ENCODE measurements around the gene SCFD2.
A peak's percentile ranks its signal among the peaks of the same experiment; 100 is the strongest.

Gene SCFD2

DNA sequence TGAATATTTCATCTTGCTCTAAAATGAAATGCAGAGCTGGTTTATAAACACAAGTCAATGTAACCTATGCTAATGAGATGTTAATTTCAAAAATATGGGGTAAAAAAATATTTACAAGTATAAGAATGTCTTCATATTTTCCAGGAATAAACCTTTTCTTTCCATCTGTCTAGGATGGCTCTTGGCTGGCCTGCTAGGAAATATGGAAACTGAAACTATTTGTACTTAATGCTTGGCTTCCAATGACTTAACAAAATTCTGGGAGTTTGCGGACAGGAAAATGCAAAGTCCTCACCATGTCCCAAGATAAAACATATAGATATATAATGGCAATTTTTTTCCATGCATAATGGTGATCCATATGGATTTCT is 168.1 kb downstream of the SCFD2 start:
- Mint-ChIP-seq H3K27ac (no peak overlapping the region), H3K4me1 (peaks cover 48% of the 10 kb centered on the region), H3K9me3 (no peaks in the 10 kb centered on the region), H3K36me3 (ENCODE audit: low read depth) (no peaks in the 10 kb centered on the region), H3K27me3 (ENCODE audit: low read depth, poor library complexity) (no peaks in the 10 kb centered on the region), H3K4me3 (no peak overlapping the region)
- DNase-seq: no peak
- TF ChIP-seq, protein P1, sequence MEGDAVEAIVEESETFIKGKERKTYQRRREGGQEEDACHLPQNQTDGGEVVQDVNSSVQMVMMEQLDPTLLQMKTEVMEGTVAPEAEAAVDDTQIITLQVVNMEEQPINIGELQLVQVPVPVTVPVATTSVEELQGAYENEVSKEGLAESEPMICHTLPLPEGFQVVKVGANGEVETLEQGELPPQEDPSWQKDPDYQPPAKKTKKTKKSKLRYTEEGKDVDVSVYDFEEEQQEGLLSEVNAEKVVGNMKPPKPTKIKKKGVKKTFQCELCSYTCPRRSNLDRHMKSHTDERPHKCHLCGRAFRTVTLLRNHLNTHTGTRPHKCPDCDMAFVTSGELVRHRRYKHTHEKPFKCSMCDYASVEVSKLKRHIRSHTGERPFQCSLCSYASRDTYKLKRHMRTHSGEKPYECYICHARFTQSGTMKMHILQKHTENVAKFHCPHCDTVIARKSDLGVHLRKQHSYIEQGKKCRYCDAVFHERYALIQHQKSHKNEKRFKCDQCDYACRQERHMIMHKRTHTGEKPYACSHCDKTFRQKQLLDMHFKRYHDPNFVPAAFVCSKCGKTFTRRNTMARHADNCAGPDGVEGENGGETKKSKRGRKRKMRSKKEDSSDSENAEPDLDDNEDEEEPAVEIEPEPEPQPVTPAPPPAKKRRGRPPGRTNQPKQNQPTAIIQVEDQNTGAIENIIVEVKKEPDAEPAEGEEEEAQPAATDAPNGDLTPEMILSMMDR (IDR thresholded peaks at IDR 0.05): no peak

DNA sequence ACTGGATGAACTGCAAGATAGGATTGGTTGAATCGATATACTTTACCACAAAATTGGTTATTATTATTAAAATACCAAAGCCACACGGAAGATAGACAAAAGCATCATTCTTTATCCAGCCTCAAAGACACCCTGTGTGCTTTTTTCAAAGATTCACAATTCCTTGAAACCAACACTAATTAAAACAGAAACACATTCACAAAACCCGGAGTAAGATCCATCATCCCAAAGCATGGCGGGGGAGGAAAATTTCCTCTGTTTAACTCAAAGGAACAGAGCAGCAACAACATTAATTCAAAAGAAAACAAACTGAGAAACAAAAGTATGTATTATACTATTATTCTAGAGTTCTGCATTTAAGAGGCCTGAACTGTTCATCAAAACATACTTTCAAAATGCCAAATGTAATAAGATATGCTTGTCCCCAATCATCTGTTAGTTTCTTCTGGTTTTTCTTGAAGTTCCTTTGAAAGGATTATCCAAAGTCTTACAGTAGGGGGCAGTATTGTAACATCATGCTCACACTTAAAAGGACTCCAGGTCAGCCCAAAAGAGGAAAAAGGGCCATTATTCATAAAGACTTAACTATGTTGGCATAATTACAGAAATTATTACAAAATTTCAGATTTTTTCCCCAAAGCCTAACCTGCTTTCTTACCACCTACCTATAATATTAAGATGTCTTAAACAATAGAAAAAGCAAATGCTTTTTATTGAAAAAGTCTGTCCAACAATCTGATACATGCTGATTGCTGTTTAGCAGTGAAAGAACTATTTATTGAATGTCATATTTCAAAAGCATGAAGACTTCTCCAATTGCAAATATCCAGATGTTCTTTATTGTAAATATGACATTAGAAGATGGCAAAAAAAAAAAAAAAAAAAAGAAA is 168.7 kb downstream of the SCFD2 start:
- DNase-seq: peak; percentile 13
- Mint-ChIP-seq H3K4me3 (peak overlapping the region; percentile 5), H3K27ac (no peak overlapping the region), H3K36me3 (ENCODE audit: low read depth) (no peaks in the 10 kb centered on the region), H3K4me1 (peaks cover 48% of the 10 kb centered on the region), H3K9me3 (no peaks in the 10 kb centered on the region), H3K27me3 (ENCODE audit: low read depth, poor library complexity) (no peaks in the 10 kb centered on the region)
- TF ChIP-seq, protein P1 (IDR thresholded peaks at IDR 0.05): peak; percentile 81

DNA sequence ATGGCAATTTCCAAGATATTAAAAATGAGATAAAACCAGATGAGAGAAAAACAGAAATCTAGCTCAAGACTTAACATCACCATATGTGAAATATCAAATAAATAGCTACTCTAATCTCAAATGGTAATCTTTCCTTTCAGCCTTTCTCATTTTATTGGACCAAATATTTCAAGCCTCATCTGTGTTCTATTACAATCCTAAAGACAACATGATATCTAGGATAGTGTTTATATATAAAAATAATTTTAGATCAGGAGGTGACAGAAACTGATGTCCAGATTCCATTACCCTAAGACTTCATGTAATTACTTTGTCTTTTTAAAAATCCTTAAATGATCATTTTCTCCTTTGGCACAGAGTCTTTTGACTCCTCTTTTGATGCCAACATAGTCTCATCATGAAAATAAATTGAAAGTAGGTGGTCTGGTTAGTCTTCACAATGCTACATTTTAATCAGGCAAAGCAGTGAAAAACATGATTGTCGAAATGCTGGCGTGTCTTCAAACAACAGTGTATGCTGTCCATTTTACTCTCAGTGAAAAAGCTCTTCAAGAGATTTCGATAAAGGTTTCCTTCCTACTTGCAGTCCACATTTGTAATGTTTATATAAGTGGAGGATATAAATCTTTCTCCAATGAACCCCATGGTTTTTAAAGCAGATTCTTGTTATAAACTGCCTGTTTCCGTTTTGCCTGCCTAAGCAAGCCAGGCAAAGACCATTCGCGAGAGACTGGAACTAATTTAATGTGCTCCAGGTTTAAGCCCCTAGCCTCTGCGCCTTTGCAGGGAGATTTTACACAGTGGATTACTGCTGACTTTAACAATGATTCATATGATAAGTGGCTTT is 169.8 kb downstream of the SCFD2 start:
- TF ChIP-seq, protein P1 (IDR thresholded peaks at IDR 0.05): no peak
- Mint-ChIP-seq H3K4me3 (peak overlapping the region; percentile 52), H3K4me1 (peaks cover 48% of the 10 kb centered on the region), H3K27ac (peak overlapping the region; percentile 91), H3K9me3 (no peaks in the 10 kb centered on the region), H3K27me3 (ENCODE audit: low read depth, poor library complexity) (no peaks in the 10 kb centered on the region), H3K36me3 (ENCODE audit: low read depth) (no peaks in the 10 kb centered on the region)
- peak; percentile 6 for DNase-seq

- TF ChIP-seq, protein P1 (IDR thresholded peaks at IDR 0.05): no peak
- no peak overlapping the region for H3K4me3 Mint-ChIP-seq
- DNase-seq: no peak
- H3K9me3 Mint-ChIP-seq: no peaks in the 10 kb centered on the region
- peaks cover 47% of the 10 kb centered on the region for H3K4me1 Mint-ChIP-seq
- H3K27ac Mint-ChIP-seq: no peak overlapping the region
- H3K36me3 Mint-ChIP-seq (ENCODE audit: low read depth): no peaks in the 10 kb centered on the region
- H3K27me3 Mint-ChIP-seq (ENCODE audit: low read depth, poor library complexity): no peaks in the 10 kb centered on the region
Observed at GRCh38 chr4:53194727-53195126, 171.1 kb downstream of the SCFD2 start.

- H3K27me3 Mint-ChIP-seq (ENCODE audit: low read depth, poor library complexity): no peaks in the 10 kb centered on the region
- no peak overlapping the region for H3K27ac Mint-ChIP-seq
- no peaks in the 10 kb centered on the region for H3K36me3 Mint-ChIP-seq (ENCODE audit: low read depth)
- H3K4me3 Mint-ChIP-seq: no peak overlapping the region
- TF ChIP-seq, protein P1 (IDR thresholded peaks at IDR 0.05): no peak
- no peaks in the 10 kb centered on the region for H3K9me3 Mint-ChIP-seq
- H3K4me1 Mint-ChIP-seq: peaks cover 43% of the 10 kb centered on the region
- no peak for DNase-seq
Observed at GRCh38 chr4:53193111-53193510, 172.8 kb downstream of the SCFD2 start.

Measured in nephron progenitor cell (in vitro differentiated cells).